GM21423 (cell line): ENCODE data around the gene NRP2.

ENCODE experiments used
- ATAC-seq: cut with Tn5 transposase; IDR thresholded peaks from one replicate; pipeline ENCODE4 v1.9.1; 2021; ENCODE audit warnings: mild to moderate bottlenecking, moderate library complexity; ENCODE audit not compliant: unreplicated experiment

Gene NRP2

DNA sequence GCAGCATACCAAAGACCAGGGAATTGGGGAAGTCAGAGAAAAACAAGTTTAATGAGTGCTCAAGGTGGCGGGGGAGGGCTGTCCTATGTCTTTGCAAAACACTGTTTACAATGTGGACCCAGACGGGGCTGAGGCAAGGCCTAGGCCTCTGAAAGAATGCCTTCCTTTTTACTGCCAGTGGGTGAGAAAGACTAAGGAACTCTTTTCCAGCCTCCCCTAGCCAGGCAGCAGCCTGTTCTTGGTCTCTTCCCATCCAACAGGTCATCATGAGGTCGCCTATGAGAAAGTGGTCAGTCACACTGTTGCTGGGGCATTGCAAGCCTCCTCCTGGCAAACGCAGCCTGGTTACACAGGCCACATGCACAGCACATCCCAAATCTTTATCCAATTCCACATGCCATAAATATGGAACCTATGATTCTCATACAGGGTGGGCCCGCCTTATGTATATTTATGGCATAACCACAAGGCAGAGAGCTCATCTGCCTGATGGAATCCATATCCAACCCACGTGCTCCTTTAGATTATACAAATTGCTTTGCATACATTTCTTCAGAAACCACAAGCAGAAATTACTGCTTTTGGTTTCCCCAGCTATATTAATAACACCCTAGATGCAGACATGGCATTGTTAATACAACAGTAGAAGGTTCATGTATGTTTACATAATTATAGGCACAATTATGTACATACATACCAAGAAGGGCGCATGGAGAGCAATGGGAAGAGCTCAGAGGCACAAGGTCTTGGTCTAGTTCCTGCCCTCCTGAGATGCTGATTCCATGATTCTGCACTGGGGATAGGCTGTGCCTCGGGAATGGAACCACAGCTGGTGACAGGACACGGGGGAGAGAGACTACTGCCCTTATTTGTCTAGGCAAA is 48.6 kb downstream of the NRP2 start:
- no peak for ATAC-seq

DNA sequence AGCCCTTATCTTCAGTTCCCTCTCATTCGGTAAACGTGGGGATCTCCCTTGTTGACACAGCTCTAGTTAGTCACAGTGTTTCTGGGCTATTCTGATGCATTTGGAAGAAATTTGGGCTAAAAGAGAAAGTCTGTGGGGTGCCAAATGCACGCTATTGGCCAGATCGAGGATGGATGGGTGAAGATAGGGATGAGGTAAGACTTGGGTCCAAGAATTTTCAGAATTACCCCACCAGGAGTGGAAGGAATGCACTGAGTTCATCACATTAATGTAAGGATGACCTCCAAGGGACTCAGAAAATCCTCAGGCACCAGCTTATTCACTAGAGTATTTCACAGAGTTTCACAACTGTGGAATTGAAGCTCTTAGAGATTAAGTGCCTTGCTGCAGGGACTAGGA is 49.3 kb downstream of the NRP2 start:
- no peak for ATAC-seq

DNA sequence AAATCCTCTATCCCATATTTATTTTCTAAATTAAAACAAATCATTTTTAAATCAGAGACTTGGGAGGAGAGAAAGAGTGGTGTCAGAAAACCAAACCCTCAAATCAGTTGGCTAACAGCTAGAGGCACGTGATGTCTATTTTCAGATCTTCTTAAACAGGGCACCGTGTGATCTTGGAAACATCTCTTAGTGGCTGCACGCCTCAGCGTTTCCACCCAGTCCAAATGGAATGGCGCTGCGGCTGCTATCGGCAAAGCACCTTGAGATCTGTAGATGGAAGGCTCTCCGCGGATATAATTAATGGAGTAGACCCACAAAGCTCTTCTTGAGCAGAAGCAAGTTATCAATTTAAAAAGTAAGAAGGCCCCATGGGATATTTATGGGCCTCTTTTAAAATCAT is 50.0 kb downstream of the NRP2 start:
- ATAC-seq = no peak

DNA sequence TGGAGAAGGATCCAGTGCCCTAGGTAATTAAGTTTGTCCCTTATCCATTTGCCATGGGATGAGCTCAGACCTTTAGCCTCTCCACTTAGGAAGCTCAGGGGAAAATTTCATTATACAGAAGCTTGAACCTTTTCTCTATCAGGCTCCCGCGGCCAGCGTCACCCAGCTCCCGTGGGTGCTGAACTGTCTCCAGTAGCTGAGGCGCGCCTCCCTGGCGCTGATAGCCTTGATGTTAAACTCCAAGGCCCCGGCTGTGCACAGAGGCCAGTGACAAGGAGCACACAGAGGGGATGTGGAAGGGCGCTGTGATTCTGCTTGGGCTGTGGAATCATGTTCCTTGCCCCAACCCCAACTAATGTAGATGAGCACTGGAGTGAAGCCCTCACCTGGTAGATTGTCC is 50.8 kb downstream of the NRP2 start:
- ATAC-seq = no peak

DNA sequence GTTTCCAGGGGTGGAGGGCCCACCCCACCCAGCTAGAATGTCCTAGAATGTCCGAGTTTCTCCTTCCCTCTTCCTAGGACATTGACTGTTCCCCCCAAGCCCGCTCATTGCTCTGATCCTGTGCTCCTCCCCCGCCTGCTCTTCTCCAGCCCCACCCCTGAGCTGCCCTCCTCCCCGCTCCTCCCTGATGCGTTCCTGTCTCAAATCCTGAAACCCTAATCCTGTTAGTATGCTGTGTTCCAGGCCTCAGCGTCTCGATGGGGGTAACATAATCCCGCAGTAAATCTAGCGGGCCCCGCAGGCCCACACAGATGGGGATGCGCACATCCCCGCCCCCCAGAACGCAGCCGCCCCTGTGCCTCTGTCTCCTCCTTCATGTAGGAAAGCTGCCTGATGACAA is 51.3 kb downstream of the NRP2 start:
- no peak for ATAC-seq

DNA sequence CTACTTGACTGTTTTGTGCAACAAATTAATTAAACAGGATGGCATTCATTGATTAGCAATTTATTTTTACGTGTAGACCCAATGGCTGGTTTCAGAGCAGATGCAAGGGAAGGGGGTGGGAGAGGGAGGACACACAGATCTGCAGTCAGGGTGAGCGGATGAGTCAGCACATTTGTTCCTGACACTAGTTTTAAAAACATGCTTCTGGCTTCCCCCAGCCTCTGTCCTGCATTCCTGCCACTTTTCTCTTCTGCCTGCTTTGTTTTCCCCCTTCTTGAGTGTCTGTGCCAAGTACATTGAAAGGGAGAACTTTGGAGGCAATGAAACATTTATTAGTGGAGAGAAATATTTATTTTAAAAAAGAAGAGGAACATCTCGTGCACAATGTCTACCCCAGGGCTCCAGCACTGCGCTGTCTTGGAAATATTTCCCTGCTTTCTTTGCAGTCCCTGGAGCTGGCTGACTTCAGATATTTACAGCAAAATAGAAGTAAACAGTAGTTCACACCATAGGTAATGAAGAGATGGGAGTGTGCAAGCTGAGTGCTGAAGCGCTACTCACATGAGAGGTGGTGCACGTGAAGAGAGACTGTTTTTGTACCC is 52.2 kb downstream of the NRP2 start:
- no peak for ATAC-seq

DNA sequence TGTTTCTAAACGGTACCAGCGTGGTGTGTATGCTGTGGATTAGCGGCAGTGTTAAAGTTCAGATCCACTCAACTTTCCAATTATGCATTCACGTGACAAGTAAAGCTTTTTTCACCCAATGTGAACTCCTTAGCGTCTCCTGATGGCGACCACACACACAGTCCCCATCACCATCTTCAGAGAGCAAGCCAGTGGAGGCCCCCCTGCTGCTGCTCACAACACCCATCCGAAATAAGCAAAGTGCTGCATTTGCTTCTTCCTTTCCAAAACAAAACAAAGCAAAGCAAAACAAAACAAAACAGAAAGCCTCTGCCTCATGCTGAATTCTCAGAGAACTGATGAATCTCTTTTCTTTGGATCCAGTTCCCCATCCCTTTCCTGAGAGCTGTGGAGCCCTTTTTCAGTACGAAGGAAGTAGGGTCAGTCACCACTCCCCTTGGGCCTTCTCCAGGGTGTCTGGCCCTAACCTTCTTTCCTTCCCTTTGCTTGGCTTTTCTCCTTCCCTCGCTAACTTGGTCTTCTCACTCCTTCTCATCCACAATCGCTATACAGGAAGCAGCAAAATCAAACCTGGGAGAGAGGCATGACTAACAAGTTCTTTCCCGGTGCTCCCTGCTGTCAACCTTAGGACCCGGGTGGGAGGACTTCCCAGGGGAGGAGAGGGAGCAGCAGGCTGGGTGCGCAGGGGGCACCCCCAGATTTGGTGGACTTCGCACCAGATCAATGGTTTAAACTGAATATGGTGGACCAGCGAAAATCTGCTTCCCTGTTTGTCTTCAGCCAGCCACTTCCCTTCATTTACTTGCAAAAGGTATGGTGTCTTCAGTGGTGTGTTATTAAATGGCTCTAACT is 56.0 kb downstream of the NRP2 start:
- no peak for ATAC-seq

DNA sequence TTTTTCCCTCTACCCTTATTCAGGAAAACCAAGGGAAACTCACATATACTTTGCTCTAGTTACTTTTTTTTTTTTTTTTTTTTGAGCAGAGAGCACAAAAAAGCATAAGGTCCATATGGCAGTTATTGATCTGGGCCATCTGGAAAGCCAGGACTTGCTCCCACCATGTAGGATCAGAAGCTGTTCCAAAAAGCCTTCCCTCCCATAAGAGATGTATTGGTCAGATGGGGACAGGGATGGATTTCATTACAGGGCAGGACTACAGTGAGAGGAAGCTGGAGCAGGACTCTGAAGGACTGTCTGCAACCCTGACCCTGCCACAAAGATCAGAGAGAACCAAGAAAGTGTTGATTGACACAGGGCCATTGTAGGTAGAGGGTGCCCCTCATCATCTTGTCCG is 57.3 kb downstream of the NRP2 start:
- ATAC-seq = no peak

DNA sequence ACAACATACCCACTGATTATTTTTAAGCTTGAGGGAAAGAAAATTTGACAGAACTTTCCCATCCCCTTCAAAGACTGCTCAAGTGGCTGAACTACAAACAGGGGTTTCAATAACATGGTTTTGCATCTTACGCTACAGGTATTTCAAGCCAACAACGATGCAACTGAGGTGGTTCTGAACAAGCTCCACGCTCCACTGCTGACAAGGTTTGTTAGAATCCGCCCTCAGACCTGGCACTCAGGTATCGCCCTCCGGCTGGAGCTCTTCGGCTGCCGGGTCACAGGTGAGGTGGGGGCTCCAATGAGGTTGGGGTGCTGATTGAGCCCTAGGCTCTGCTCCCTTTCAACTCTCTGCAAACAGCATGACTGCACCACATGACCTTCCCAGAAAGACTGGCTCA is 58.1 kb downstream of the NRP2 start:
- no peak for ATAC-seq

DNA sequence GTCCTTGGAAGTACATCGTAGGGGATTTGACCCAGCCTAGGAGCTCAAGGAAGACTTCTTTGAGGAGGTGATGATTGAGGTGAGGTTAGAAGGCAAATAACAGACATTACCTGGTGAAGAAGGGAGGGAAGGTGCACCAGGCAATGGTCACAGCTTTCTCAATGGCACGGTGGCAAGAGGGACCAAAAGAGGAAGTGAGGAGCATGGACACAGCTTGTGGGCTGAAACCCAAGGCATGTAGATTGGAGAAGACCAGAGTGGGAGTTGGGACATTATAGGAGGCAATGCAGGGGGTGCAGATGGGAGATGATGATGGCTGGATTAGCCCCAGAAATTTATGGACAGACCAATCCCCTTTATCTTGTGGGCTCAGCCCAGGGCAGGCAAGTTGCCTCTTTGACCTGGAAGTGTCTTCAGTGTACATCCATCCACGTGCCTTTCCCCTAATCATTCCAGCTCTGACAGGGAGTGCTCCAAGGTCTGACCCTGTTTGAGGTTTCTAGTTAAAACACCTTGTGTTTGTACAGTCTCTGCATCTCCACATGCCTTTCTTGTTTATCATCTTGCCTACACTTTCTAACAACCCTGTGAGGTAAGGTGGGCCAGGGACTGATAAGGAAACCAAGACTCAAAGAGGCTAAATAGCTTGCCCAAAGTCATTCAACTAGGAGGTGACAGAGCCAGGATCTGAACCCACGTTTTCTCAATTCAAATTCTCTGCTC is 59.1 kb downstream of the NRP2 start:
- ATAC-seq = no peak

DNA sequence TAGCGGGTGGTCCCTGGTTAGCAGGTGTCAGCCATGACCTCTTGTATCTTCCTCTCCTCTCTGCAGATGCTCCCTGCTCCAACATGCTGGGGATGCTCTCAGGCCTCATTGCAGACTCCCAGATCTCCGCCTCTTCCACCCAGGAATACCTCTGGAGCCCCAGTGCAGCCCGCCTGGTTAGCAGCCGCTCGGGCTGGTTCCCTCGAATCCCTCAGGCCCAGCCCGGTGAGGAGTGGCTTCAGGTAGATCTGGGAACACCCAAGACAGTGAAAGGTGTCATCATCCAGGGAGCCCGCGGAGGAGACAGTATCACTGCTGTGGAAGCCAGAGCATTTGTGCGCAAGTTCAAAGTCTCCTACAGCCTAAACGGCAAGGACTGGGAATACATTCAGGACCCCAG is 60.8 kb downstream of the NRP2 start:
- no peak for ATAC-seq

DNA sequence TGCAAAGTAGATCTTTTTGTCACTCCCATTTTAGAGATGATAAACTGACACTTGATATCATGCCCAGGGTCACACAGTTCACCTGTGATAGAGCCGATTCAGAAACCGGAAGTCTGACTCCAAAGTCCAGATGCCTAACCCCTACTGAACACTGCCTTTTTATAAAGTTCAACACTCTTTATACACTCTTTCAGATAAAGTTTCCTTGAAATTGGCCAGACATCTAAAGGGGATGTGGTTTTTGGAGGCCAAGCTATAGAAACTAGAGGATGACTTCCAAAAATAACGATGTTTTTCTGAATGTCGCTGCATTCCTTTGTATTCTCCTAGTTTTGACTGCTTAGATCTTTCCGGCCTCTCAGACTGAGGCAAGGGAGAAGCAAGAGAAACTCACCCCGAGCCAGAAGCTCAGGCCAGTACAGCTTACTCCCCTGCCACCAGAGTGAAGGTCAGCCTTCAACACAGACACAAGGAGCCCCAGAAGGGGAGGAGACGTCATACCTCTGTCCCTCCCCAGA is 61.8 kb downstream of the NRP2 start:
- no peak for ATAC-seq

DNA sequence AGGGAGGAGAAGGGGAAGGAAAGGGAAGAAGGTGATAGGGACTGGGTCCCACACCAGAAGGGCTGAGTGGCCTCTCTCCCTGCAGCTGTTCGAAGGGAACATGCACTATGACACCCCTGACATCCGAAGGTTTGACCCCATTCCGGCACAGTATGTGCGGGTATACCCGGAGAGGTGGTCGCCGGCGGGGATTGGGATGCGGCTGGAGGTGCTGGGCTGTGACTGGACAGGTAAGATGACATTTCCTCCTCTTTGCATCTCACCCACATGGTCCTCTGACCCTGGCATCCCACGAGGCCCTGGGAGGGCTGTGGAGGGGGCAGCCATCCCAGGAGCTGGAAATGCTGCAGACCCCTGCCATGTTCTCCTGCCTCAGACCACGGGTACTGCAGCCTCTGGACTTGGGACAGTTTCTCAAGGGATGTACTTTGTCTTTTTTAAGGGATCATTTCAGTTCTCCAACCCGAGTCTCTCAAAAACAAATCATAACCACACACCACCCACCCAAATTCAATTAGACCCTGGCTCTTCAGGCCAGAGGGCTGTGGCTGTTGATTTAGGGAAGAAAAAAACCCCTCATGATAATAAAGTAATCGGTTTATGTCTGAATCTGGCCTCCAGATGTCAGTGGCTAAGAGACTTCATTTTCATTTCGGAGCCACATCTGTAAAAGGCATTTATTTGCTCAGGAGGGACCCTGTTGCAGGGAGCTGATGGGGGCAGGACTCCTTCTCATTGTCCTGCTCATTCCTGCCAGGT is 63.5 kb downstream of the NRP2 start:
- ATAC-seq = no peak

DNA sequence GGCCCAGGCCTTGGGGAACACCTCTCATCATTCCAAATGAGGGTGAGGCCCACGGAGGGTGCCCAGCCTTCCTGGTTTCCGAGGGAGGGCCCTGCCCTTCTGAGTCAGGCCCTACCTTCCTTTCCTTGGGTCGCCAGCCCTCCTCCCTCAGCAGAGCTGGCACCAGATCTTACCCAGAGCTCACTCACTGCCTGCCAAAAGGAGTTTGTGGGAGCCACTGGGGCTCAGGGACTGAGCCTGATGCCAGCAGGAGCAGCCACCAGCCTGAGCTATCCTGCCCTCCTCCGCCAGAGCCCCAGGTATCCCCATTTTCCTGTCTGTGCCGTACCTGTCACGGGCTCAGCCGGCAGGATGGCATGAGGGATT is 64.1 kb downstream of the NRP2 start:
- ATAC-seq = no peak

DNA sequence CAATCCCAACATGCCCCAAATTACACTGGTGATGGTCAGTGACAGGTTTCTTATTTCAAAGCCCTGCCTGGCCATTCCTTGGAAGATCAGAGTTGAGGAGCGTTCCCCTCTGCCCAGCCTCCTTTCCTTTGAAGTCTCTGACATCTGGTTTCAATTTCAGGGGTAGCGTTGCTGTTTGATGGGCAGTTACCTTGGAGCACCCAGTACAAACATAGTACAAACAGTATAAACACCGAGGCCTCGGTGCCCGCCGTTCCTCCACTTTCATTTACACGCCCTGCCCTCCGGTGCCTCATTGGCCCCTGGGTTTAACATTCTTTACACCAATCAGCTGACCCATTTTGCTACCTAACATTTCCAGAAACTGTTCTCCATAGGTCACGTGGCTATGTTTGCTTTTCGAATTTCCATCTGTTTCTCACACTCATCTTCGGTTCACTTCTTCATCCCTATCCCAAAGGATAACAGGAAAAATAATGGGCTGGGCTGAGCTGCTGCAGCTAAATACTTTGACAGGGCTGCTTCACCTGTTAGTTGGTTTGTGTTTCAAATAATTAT is 65.6 kb downstream of the NRP2 start:
- no peak for ATAC-seq

DNA sequence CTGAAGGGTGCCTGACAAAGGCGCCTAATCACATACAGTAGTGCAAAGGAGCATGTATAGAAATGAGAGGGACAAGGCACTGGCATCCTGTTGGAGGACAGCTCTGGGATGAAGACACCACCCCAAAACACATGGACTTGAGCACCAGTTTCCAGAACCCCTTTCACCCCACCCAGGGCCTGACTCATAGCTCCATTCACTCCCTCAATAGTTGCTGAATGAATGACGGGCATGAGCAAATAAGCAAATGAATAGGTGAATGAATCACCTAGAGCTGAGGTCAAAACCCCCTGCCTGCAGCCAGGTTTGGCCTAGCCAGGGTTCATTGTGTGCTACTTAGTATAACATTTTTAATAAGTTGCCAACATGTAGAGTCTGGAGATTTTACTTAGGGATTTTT is 66.3 kb downstream of the NRP2 start:
- ATAC-seq = no peak

DNA sequence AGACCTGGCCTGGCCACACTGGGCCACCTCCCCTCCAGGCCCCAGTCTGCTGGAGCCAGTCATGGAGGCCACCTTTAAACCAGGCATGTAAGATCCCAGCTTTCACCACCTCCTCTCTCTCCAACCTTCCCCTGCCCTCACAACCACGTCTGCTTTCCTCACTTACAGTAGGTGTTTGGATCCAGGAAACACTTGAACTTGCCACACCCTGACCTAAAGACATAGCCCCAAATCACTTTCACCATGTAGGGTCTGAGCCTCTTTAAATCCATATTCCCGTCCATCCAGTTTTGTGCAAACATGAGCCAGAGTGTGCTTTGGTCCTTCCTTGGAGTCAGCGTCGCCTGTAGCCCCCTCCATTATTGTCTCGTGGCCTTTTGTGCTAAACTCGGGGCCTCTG is 66.8 kb downstream of the NRP2 start:
- ATAC-seq = no peak

DNA sequence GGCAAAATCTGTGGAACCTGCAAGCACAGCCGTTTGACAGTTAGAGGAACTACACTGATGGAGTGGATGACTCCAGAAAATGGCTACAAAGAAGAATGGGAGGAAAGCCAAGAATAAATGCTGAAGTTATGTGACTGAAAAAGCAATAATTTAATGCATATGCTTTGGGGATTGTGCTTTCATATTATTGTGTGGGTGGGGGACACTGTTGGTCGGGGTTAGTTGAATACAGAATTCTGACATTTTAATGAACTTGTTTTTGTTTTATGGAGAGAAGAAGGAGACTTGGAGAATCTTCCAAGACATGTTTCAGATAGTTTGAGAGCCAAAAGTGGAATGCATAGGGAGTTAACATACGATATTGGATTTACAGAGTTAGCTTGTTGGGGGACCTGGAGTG is 68.5 kb downstream of the NRP2 start:
- ATAC-seq = no peak

DNA sequence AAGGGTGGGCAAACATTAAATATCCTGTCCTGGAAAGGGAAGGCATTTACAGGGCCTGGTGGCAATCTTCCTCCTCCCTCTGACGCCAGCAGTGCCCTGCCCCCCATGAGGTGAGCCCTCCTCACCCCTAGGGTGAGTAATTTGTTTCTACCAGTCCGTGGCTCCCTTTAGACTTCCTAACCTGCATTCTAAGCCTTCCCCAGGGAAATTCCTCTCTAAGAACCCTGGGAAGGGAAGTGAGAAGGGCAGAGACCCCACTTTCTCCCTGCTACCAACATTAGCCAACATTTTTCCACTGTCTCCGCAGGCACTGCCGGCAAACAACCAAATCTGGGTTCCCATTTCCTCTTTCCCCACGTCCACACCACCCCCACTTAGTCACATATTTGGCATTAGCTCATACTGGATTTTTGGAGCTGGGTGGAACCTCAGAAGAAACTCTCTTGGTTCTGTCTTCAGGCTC is 69.3 kb downstream of the NRP2 start:
- ATAC-seq = no peak

DNA sequence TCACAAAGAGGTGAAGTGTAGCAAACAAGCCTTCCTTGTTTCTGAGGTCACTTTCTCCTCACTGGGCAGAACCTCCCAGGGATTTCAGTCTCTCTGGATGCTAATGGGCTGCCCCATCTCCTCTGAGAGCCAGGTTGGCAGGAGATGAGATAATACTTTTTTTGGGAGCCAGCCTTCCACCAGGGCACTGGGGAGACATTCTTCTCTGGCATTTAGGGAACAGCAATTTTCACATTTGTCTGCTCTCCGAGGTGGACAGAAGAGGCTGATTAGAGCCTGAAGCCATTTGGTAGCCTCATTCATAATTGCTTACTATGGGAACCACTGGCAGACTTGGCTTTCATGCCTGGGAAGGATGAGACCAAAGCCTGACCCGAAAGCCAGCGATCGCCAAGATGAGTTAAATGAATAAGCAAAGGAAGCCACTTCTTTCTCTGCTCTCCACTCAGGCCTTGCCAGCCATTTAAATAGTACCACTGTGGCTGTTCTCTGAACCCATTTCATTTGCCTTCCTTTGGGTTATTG is 70.1 kb downstream of the NRP2 start:
- no peak for ATAC-seq
